HG03575 (cell line): ENCODE results near the gene DMXL1.

Experiments used
- ATAC-seq: cut with Tn5 transposase; IDR thresholded peaks from one replicate; pipeline ENCODE4 v1.9.1; 2021; ENCODE audit not compliant: unreplicated experiment, insufficient number of reproducible peaks, low FRiP score; ENCODE audit errors: extremely low read depth

DMXL1 gene

GRCh38 chr5:119276978-119277377 lies 206.1 kb downstream of the DMXL1 start:
- ATAC-seq, result no peak

GRCh38 chr5:119279093-119279492 lies 208.2 kb downstream of the DMXL1 start:
- no peak for ATAC-seq

- no peak for ATAC-seq
These were observed 209.5 kb downstream of the DMXL1 start for GRCh38 chr5:119280380-119280779.

- no peak for ATAC-seq
These were observed 211.7 kb downstream of the DMXL1 start for GRCh38 chr5:119282628-119283027.

GRCh38 chr5:119284031-119284430 lies 213.1 kb downstream of the DMXL1 start:
- ATAC-seq, result no peak

GRCh38 chr5:119285070-119285916 lies 214.4 kb downstream of the DMXL1 start:
- no peak for ATAC-seq

- ATAC-seq, result no peak
These were observed 215.9 kb downstream of the DMXL1 start for GRCh38 chr5:119286511-119287488.

GRCh38 chr5:119287547-119288111 lies 216.7 kb downstream of the DMXL1 start:
- no peak for ATAC-seq

- no peak for ATAC-seq
These were observed 217.6 kb downstream of the DMXL1 start for GRCh38 chr5:119288379-119289033.

GRCh38 chr5:119289438-119290044 lies 218.7 kb downstream of the DMXL1 start:
- ATAC-seq, result no peak

- peak; percentile 80 for ATAC-seq
These were observed 219.3 kb downstream of the DMXL1 start for GRCh38 chr5:119290161-119290569.

GRCh38 chr5:119290607-119291006 lies 219.7 kb downstream of the DMXL1 start:
- ATAC-seq, result no peak

- no peak for ATAC-seq
These were observed 220.2 kb downstream of the DMXL1 start for GRCh38 chr5:119291056-119291455.

- no peak for ATAC-seq
These were observed 221.0 kb downstream of the DMXL1 start for GRCh38 chr5:119291877-119292276.

GRCh38 chr5:119292701-119293515 lies 222.0 kb downstream of the DMXL1 start:
- no peak for ATAC-seq

- no peak for ATAC-seq
These were observed 222.6 kb downstream of the DMXL1 start for GRCh38 chr5:119293516-119293829.
